ACC112 (cell line): ENCODE results near the gene HNRNPM.

Source experiments
- H2AFZ ChIP-seq: fragments of 200-600 bp; sonication (generic); one replicate; pipeline ENCODE4 v1.6.0; 2017; ENCODE audit warnings: antibody characterized with exemption, low read length; ENCODE audit not compliant: unreplicated experiment
- H3K27ac ChIP-seq: fragments of 200-600 bp; sonication (generic); 2 replicates; pipeline ENCODE4 v1.5.1; 2014; ENCODE audit warnings: low read depth, mild to moderate bottlenecking, antibody characterized with exemption, low read length, moderate library complexity
- H3K27me3 ChIP-seq: fragments of 200-600 bp; sonication (generic); 2 replicates; pipeline ENCODE4 v1.6.1; 2014; ENCODE audit warnings: mild to moderate bottlenecking, antibody characterized with exemption, low read length, moderate library complexity, mixed read lengths; ENCODE audit not compliant: insufficient read depth
- H3K36me3 ChIP-seq: fragments of 200-600 bp; sonication (generic); 2 replicates; pipeline ENCODE4 v1.6.1; 2016; ENCODE audit warnings: mild to moderate bottlenecking, antibody characterized with exemption, low read length, moderate library complexity, mixed read lengths; ENCODE audit not compliant: insufficient read depth
- H3K4me1 ChIP-seq: fragments of 200-600 bp; sonication (generic); one replicate; pipeline ENCODE4 v1.6.1; 2016; ENCODE audit warnings: low read length, mixed read lengths; ENCODE audit not compliant: insufficient read depth, unreplicated experiment, control insufficient read depth
- H3K4me3 ChIP-seq: fragments of 200-600 bp; sonication (generic); 2 replicates; pipeline ENCODE4 v1.5.1; 2014; ENCODE audit warnings: mild to moderate bottlenecking, low read depth, low read length
- H3K79me2 ChIP-seq: fragments of 200-600 bp; sonication (generic); one replicate; pipeline ENCODE4 v1.6.0; 2016; ENCODE audit warnings: low read length; ENCODE audit not compliant: control insufficient read depth, unreplicated experiment, insufficient read depth

Gene HNRNPM, protein sequence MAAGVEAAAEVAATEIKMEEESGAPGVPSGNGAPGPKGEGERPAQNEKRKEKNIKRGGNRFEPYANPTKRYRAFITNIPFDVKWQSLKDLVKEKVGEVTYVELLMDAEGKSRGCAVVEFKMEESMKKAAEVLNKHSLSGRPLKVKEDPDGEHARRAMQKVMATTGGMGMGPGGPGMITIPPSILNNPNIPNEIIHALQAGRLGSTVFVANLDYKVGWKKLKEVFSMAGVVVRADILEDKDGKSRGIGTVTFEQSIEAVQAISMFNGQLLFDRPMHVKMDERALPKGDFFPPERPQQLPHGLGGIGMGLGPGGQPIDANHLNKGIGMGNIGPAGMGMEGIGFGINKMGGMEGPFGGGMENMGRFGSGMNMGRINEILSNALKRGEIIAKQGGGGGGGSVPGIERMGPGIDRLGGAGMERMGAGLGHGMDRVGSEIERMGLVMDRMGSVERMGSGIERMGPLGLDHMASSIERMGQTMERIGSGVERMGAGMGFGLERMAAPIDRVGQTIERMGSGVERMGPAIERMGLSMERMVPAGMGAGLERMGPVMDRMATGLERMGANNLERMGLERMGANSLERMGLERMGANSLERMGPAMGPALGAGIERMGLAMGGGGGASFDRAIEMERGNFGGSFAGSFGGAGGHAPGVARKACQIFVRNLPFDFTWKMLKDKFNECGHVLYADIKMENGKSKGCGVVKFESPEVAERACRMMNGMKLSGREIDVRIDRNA

DNA sequence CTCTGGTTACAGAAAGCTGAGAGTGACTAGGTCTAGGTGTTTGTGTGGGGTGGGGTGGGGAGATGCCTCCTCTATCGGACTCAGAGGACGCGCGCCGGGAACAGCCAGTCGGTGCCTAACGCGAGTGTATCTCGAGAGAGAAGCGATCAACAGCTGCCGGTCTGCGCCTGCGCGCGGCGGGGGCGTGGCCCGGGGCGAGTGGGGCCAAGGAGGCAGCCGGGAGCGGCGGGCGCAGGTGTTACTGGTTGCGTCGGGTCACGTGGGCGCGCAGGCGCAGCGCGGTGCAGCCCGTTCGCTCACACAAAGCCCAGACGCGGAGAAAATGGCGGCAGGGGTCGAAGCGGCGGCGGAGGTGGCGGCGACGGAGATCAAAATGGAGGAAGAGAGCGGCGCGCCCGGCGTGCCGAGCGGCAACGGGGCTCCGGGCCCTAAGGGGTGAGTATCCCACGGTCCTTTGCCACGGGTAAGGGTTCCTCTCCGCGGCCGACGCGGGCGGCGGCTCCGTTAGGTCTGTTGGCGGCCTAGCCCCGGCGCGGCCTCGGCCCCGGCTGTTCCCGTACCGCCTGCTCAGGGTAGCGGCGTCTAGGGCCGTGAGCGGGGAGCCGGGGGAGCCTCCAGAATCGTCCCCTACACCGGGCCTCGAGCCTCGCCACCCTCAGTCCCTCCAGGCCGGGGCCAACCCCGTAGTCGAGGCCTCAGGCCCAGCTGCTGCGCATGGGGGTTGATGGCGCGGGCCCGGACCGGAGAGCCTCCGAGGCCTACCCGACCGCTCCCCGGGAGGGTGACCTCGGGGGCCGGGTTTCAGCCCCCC lies at the start of gene HNRNPM:
Gene HNRNPM, plus strand, starts transcription at position 299 of the 811 bp plus-strand sequence. Its CDS starts 24 bp downstream, at position 323.
- peak within 1 kb of the TSS; percentile 98 for H3K4me3 ChIP-seq
- H3K36me3 ChIP-seq = peaks cover 9% of the 10 kb centered on the region; the same call in 1 of the 2 replicates
- H3K27me3 ChIP-seq = no peaks in the 10 kb centered on the region
- peak within 1 kb of the TSS; percentile 84 for H2AFZ ChIP-seq
- peak within 1 kb of the TSS; percentile 82 for H3K27ac ChIP-seq
- H3K79me2 ChIP-seq = peaks cover 45% of the 10 kb centered on the region
- peaks cover 12% of the 10 kb centered on the region for H3K4me1 ChIP-seq

DNA sequence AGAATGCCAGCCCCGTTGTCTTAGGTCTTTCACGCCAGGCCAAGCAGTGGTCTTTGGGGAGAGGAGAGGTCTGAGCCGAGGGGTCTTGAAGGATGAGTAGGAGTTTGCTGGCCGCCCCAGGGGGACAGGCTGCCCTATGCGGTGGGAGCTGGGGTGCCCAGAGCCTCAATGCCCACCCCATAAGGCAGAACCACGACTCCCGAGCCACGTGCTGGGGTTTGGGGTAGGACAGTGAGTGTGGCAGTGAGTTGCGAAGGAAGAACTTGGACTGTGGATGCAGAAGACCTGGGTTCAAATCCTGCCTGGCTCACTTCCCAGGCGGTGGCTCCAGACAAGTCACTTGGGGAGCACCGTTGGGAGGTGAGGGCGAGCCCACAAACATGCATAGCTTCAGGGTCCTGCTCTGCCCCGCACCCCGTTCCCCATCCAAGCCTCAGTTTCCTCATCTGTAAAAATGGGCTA lies 49.1 kb upstream of the HNRNPM start:
- no peak overlapping the region for H2AFZ ChIP-seq
- no peak overlapping the region for H3K4me3 ChIP-seq
- H3K79me2 ChIP-seq = peaks cover 55% of the 10 kb centered on the region
- no peaks in the 10 kb centered on the region for H3K27me3 ChIP-seq
- H3K36me3 ChIP-seq = no peaks in the 10 kb centered on the region
- H3K27ac ChIP-seq = no peak overlapping the region
- H3K4me1 ChIP-seq = peaks cover 22% of the 10 kb centered on the region

DNA sequence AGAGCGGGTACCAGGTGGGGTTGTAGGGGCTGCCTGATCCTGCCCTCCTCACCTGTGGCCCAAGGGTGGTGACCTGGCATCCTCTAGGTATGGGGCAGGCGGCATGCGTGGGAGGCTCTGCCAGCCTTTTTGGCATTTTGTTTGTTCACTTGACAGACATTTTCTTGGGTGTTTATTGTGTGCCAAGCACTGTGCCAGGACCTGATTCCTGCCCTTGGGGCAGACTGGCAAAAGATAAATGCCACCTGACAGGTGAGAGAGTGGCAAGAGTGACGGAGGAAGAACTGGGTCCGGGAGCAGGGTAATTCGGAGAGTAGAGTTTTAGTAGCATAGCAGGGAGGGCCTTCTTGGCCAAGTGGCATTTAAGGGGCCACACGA lies 48.6 kb upstream of the HNRNPM start:
- Histone ChIP-seq H3K27me3 (no peaks in the 10 kb centered on the region), H3K27ac (no peak overlapping the region), H3K4me3 (no peak overlapping the region), H3K4me1 (peaks cover 18% of the 10 kb centered on the region), H2AFZ (no peak overlapping the region), H3K36me3 (no peaks in the 10 kb centered on the region), H3K79me2 (peaks cover 52% of the 10 kb centered on the region)

DNA sequence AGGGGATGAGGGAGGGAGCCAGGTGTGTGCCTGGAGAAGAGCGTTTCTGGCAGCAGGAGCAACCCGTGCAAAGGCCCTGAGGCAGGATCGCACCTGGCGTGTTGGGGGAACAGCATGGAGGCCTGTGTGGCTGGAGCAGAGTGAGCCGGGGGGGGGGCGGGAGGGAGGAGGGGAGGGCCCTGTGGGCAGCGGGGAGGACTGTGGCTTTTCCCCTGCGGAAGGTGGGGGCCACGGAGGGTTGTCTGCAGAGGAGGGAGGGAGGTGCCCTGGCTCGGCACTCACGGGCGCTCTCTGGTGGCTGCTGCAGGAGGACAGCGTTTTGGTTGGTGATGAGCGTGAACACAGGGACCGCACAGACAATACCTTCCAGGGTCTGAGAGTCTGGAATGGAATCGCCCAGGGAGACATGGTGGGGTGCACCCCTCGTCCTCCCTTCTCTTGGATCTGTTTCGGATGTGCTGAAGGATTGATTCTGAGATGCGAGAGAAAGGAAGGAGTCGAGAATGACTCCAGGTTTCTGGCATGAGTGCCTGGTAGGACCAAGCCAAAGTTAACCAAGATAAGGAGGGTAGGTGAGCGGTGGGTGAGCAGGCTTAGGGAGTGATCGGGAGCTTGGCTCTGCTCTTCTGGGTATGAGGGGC lies 48.1 kb upstream of the HNRNPM start:
- H3K27ac ChIP-seq = no peak overlapping the region
- peaks cover 14% of the 10 kb centered on the region for H3K4me1 ChIP-seq
- no peaks in the 10 kb centered on the region for H3K27me3 ChIP-seq
- peaks cover 48% of the 10 kb centered on the region for H3K79me2 ChIP-seq
- no peak overlapping the region for H3K4me3 ChIP-seq
- no peaks in the 10 kb centered on the region for H3K36me3 ChIP-seq
- H2AFZ ChIP-seq = no peak overlapping the region

DNA sequence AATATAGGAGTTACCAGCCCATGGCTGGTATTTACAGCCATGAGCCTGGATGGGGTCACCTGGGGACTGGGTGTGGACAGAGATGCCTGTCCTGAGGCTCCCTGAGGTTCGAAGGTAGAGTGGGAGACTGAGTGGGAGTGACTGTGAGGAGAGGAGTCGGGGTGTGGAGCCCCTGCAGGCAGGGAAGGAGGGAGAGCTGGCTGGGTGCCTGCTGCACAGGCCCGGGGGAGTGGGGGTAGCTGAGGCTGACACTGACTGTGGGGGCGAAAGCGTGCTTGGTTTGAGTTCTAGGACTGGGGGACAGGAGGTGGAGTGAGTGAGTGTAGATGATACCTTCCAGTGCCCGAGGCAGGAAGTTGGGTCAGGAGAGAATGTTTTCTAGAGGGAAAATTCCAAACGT lies 47.5 kb upstream of the HNRNPM start:
- H3K4me1 ChIP-seq = peaks cover 10% of the 10 kb centered on the region
- peaks cover 42% of the 10 kb centered on the region for H3K79me2 ChIP-seq
- no peak overlapping the region for H3K27ac ChIP-seq
- H3K4me3 ChIP-seq = no peak overlapping the region
- H2AFZ ChIP-seq = no peak overlapping the region
- no peaks in the 10 kb centered on the region for H3K36me3 ChIP-seq
- H3K27me3 ChIP-seq = no peaks in the 10 kb centered on the region

DNA sequence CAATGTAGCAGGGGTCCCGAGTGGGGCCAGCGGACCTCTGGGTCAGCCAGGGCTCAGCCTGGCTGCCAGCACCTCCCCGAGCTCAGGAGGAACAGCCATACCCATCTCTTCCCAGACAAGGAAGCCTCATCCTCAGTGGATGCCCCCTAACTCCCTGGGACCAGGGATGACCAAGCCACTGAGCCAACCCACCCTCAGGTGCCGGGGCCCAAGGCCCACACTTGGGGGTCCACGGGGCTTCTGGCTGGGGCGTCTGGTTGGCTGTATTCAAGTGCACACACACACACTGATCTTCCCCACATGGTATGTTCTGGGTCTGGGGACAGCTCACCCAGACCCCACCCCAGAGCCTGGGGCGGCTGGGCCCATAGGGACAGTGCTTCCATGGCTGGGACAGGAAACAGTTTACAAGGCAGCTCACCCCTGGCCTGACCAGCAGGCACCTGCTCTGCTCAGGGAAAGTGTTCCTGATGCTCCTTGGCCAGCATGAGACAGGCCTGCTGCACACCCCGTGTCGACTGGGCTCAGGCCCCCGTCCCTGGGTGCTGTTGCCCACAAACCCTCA lies 46.9 kb upstream of the HNRNPM start:
- Histone ChIP-seq H3K4me3 (no peak overlapping the region), H3K4me1 (peaks cover 10% of the 10 kb centered on the region), H3K27me3 (no peaks in the 10 kb centered on the region), H3K27ac (no peak overlapping the region), H2AFZ (no peak overlapping the region), H3K79me2 (peaks cover 40% of the 10 kb centered on the region), H3K36me3 (no peaks in the 10 kb centered on the region)

DNA sequence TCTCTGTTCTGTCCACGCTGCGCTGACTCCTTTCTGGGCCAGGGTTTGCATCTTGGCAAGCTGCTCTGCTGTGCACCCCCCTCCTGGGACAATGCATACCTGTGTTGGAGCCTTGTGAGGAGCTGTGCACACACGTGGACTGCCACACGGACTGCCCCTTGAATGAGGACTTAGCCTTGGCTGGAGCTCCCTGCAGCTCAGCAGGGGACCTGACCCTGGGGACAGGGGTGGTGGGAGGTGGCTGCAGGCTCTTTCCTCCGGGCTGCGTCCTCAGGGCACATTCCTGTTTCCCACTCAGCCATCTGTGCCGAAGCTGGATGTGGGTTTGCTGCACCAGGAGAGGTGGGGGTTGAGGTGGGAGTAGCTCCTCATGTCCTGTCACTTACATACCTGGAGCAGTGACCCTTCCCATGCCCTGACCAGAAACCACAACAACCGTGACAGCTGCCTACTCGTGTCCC lies 46.4 kb upstream of the HNRNPM start:
- Histone ChIP-seq H3K27ac (no peak overlapping the region), H3K4me1 (peaks cover 10% of the 10 kb centered on the region), H3K4me3 (no peak overlapping the region), H3K79me2 (peaks cover 35% of the 10 kb centered on the region), H2AFZ (no peak overlapping the region), H3K27me3 (no peaks in the 10 kb centered on the region), H3K36me3 (no peaks in the 10 kb centered on the region)

DNA sequence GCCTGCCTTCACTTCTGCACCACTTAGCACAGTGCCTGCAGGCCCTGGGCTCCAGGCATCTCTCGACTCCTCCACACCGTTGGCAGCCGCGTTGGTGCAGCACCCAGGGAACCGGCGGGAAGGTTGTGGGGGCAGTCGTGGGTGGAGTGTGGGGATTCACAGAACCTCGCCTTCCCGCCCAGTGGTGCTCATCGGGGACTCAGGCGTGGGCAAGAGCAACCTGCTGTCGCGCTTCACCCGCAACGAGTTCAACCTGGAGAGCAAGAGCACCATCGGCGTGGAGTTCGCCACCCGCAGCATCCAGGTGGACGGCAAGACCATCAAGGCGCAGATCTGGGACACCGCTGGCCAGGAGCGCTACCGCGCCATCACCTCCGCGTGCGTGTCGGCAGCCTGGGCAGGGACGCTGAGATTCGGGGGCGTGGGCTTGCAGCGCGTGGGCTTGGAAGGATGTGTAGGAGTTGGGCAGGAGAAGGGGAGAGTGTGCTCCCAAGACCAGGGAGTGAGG lies 45.0 kb upstream of the HNRNPM start:
- H3K79me2 ChIP-seq = peaks cover 30% of the 10 kb centered on the region
- no peaks in the 10 kb centered on the region for H3K36me3 ChIP-seq
- no peaks in the 10 kb centered on the region for H3K27me3 ChIP-seq
- H3K4me3 ChIP-seq = no peak overlapping the region
- no peak overlapping the region for H2AFZ ChIP-seq
- peaks cover 10% of the 10 kb centered on the region for H3K4me1 ChIP-seq
- no peak overlapping the region for H3K27ac ChIP-seq

DNA sequence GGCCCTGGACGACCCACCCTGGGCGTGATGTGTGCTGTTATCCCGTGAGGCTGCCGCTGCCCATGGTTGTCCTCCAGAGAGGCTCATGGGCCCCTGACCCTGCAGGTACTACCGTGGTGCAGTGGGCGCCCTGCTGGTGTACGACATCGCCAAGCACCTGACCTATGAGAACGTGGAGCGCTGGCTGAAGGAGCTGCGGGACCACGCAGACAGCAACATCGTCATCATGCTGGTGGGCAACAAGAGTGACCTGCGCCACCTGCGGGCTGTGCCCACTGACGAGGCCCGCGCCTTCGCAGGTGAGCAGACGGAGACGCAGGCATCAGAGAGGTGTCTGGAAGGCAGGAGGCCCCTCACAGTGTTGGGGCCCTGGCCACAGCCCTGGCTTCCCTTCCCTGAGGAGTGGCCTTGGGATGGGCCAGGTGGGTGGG lies 42.8 kb upstream of the HNRNPM start:
- peaks cover 15% of the 10 kb centered on the region for H3K79me2 ChIP-seq
- no peak overlapping the region for H3K4me3 ChIP-seq
- H2AFZ ChIP-seq = no peak overlapping the region
- no peaks in the 10 kb centered on the region for H3K27me3 ChIP-seq
- H3K36me3 ChIP-seq = no peaks in the 10 kb centered on the region
- H3K27ac ChIP-seq = no peak overlapping the region
- peaks cover 5% of the 10 kb centered on the region for H3K4me1 ChIP-seq
